ENCODE data around the gene CNGB1. TPM values are rescaled to one million over a fixed set of nuclear protein-coding genes. Genes with fewer than 3 reads are reported as not detected.

CNGB1 gene
- polyA plus RNA-seq, 1 of the 3 experiments (the other 2 are of a cell fraction), result 0.05 TPM

GRCh38 chr16:57925310-57925709, 45.6 kb downstream of the CNGB1 start:
- H4K20me1 ChIP-seq (ENCODE audit: insufficient read depth), result no peaks in the 10 kb centered on the region
- no peak overlapping the region for H3K4me3 ChIP-seq (ENCODE audit: low read depth in 2 of 2, low read length in 1 of 2)
- no peak overlapping the region for H2AFZ ChIP-seq (ENCODE audit: low read depth)
- H3K36me3 ChIP-seq (replicated peaks in 1 of 2; ENCODE audit: control insufficient read depth in 1 of 2, insufficient read depth in 2 of 2, low read length in 1 of 2), result no peaks in the 10 kb centered on the region
- no peaks in the 10 kb centered on the region for H3F3A ChIP-seq (replicated peaks; ENCODE audit: insufficient read depth)
- H3K4me1 ChIP-seq (ENCODE audit: control insufficient read depth in 1 of 2, insufficient read depth in 2 of 2, low read depth in 1 of 2, low read length in 1 of 2), result no peaks in the 10 kb centered on the region
- no peaks in the 10 kb centered on the region for H3K9me2 ChIP-seq
- DNase-seq, result no peak
- no peaks in the 10 kb centered on the region; the same call in 1 of the 2 replicates for H3K27me3 ChIP-seq (ENCODE audit: insufficient read depth)
- no peak overlapping the region for H3K4me2 ChIP-seq
- H3K79me2 ChIP-seq (ENCODE audit: insufficient read depth), result no peaks in the 10 kb centered on the region
- 55% methylated on average over 3 of the region's 3 CpGs for WGBS (ENCODE audit: low lambda C conversion rate)
- POLR2A ChIA-PET, result no interaction called here
- H3K9me3 ChIP-seq, result no peaks in the 10 kb centered on the region
- H3K27ac ChIP-seq (ENCODE audit: low read depth in 2 of 2, low read length in 1 of 2), result no peak overlapping the region
- TF ChIP-seq GATA2 (CRISPR knock-in tag; IDR thresholded peaks at IDR 0.05) (no peak), USF2 (IDR thresholded peaks at IDR 0.05; ENCODE audit: borderline replicate concordance, low read depth, low read length) (no peak), EZH2phosphoT487 (IDR thresholded peaks at IDR 0.05; ENCODE audit: borderline replicate concordance, low read depth) (no peak), TCF12 (IDR thresholded peaks at IDR 0.05) (no peak), TEAD4 (IDR thresholded peaks at IDR 0.05; ENCODE audit: borderline replicate concordance, insufficient read depth) (no peak)
- TF ChIP-seq, protein P1, sequence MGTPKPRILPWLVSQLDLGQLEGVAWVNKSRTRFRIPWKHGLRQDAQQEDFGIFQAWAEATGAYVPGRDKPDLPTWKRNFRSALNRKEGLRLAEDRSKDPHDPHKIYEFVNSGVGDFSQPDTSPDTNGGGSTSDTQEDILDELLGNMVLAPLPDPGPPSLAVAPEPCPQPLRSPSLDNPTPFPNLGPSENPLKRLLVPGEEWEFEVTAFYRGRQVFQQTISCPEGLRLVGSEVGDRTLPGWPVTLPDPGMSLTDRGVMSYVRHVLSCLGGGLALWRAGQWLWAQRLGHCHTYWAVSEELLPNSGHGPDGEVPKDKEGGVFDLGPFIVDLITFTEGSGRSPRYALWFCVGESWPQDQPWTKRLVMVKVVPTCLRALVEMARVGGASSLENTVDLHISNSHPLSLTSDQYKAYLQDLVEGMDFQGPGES (IDR thresholded peaks at IDR 0.05; ENCODE audit: low read depth, low read length), result no peak
- CTCF ChIA-PET, result interaction anchor here (0.7 to 1.1 kb wide), 2 partner anchors 168 to 197 kb away, joined by 3 to 4 read pairs; no protein-coding TSS in a partner anchor
- no peak overlapping the region for H3K9ac ChIP-seq

DNA sequence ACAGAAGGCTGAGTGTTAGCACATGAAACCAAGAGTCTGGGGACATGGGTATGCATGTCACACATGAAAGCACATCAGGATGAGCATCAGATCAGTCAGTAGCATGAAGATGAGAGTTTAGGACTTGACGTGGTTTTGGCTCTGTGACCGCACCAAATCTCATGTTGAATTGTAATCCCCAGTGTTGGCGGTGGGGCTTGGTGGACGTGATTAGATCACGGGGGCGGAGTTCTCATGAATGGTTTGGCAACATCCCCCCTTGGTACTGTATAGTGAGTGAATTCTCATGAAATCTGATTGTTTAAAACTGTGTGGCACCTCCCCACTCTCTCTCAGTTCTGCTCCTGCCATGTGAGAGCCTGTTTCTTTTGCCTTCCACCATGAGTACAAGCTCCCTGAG, 46.4 kb downstream of the CNGB1 start:
- WGBS (ENCODE audit: low lambda C conversion rate), result 75% methylated on average over 6 of the region's 6 CpGs
- no peaks in the 10 kb centered on the region for H3K4me1 ChIP-seq (ENCODE audit: control insufficient read depth in 1 of 2, insufficient read depth in 2 of 2, low read depth in 1 of 2, low read length in 1 of 2)
- DNase-seq, result no peak

More for the DNA sequence above, 46.4 kb downstream of the CNGB1 start:
- Histone ChIP-seq H3K9me2 (no peaks in the 10 kb centered on the region), H3F3A (replicated peaks; ENCODE audit: insufficient read depth) (no peaks in the 10 kb centered on the region), H4K20me1 (ENCODE audit: insufficient read depth) (no peaks in the 10 kb centered on the region), H3K79me2 (ENCODE audit: insufficient read depth) (no peaks in the 10 kb centered on the region), H3K4me2 (no peak overlapping the region), H3K36me3 (replicated peaks in 1 of 2; ENCODE audit: control insufficient read depth in 1 of 2, insufficient read depth in 2 of 2, low read length in 1 of 2) (no peaks in the 10 kb centered on the region), H3K4me3 (ENCODE audit: low read depth in 2 of 2, low read length in 1 of 2) (no peak overlapping the region), H3K27ac (ENCODE audit: low read depth in 2 of 2, low read length in 1 of 2) (no peak overlapping the region), H2AFZ (ENCODE audit: low read depth) (no peak overlapping the region), H3K27me3 (ENCODE audit: insufficient read depth) (no peaks in the 10 kb centered on the region; the same call in 1 of the 2 replicates), H3K9me3 (no peaks in the 10 kb centered on the region), H3K9ac (no peak overlapping the region)
- ChIA-PET POLR2A (no interaction called here), CTCF (no interaction called here)
- no peak for TF ChIP-seq EZH2phosphoT487 (IDR thresholded peaks at IDR 0.05; ENCODE audit: borderline replicate concordance, low read depth)
- no peak for TF ChIP-seq POLR2AphosphoS5 (IDR thresholded peaks at IDR 0.05; ENCODE audit: low read depth, low read length)
- no peak for TF ChIP-seq TAF1 (IDR thresholded peaks at IDR 0.05; ENCODE audit: borderline replicate concordance, low read depth, low read length)
- no peak for TF ChIP-seq MAX (IDR thresholded peaks at IDR 0.05; ENCODE audit: low read depth)
- TF ChIP-seq SMC3 (IDR thresholded peaks at IDR 0.05; ENCODE audit: low read depth, low read length), result no peak
- TF ChIP-seq RFX5 (IDR thresholded peaks at IDR 0.05; ENCODE audit: low read length), result no peak
- TF ChIP-seq, protein P2, sequence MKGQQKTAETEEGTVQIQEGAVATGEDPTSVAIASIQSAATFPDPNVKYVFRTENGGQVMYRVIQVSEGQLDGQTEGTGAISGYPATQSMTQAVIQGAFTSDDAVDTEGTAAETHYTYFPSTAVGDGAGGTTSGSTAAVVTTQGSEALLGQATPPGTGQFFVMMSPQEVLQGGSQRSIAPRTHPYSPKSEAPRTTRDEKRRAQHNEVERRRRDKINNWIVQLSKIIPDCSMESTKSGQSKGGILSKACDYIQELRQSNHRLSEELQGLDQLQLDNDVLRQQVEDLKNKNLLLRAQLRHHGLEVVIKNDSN (IDR thresholded peaks at IDR 0.05; ENCODE audit: borderline replicate concordance, low read depth), result no peak
- TF ChIP-seq CTCF (IDR thresholded peaks at IDR 0.05), result no peak
- no peak for TF ChIP-seq RAD21 (IDR thresholded peaks at IDR 0.05; ENCODE audit: low read length)

Measured in SK-N-SH (cell line).